ENCODE results near the gene AFMID. TPM values are rescaled to one million over a fixed set of nuclear protein-coding genes. Genes with fewer than 3 reads are reported as not detected.

Gene AFMID
- total and polyA plus RNA-seq, 7 donors = 6.1 to 32.9 (median 11.4) TPM

DNA sequence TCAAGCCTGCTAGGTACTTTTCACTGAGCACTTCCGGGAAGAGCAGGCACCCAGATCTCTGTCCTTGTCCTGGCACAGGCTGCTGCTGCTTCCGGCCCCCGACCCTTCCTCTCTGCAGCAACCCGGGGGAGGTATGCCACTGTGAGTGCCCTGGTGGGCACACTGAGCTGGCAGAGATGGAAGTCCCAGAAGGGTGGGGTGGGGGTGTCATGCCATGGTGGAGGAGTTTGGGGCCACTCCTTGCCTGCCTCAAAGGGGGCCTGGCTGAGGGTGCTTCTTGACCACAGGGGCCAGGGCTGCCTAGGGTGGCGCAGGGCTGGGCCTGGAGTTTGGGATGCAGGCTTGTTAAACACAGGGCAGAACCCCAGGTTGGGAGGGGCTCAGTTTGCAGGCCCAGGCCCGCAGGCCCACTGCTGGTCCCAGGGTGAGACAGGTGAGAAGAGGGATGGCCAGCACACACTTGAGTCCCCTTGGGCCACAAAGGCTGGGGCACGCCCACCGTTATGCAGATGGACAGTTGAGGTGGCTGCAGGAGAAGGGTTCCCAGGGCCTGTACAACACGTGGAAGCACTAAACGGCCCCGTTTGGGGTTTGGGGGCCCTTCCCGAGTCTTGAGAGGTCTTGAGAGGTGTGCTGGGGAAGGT lies 53.0 kb downstream of the AFMID start:
- intact Hi-C loops (cut with DNase I) = no loop called here
- Histone ChIP-seq H3K9me3 (no peaks in the 10 kb centered on the region), H3K36me3 (no peaks in the 10 kb centered on the region), H3K4me3 (no peak overlapping the region), H3K27ac (no peak overlapping the region), H3K27me3 (no peaks in the 10 kb centered on the region), H3K4me1 (no peaks in the 10 kb centered on the region)
- DNase-seq = no peak
- TF ChIP-seq EP300 (IDR thresholded peaks at IDR 0.05) = no peak
- no peak for TF ChIP-seq POLR2AphosphoS5 (IDR thresholded peaks at IDR 0.05)
- no peak for TF ChIP-seq POLR2A (IDR thresholded peaks at IDR 0.05)
- TF ChIP-seq, protein P1, sequence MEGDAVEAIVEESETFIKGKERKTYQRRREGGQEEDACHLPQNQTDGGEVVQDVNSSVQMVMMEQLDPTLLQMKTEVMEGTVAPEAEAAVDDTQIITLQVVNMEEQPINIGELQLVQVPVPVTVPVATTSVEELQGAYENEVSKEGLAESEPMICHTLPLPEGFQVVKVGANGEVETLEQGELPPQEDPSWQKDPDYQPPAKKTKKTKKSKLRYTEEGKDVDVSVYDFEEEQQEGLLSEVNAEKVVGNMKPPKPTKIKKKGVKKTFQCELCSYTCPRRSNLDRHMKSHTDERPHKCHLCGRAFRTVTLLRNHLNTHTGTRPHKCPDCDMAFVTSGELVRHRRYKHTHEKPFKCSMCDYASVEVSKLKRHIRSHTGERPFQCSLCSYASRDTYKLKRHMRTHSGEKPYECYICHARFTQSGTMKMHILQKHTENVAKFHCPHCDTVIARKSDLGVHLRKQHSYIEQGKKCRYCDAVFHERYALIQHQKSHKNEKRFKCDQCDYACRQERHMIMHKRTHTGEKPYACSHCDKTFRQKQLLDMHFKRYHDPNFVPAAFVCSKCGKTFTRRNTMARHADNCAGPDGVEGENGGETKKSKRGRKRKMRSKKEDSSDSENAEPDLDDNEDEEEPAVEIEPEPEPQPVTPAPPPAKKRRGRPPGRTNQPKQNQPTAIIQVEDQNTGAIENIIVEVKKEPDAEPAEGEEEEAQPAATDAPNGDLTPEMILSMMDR (IDR thresholded peaks at IDR 0.05) = no peak
- WGBS, 2 donors = 75 to 82% methylated on average over 12 of the region's 12 CpGs

DNA sequence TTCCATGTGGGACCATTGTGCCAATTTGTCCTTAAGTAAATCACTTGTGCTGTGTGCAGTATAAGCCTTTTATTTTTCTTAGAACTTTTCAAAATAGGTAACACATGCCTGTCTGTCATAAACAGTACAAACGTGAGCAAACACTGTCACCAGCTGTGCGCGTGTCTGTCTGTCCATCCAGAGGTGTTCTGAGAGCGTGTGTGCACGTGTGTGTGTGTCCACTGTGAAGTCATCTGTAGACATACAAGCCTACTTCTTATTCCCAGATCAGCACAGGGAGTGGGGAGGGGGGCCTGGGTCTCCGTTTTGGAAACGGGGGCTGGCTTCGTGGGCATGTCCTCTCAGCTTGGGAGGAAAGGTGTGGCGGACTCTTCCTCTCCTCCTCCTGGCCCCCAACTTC lies 53.7 kb downstream of the AFMID start:
- intact Hi-C loops (cut with DNase I) = no loop called here
- H3K36me3 ChIP-seq = no peaks in the 10 kb centered on the region
- H3K9me3 ChIP-seq = no peaks in the 10 kb centered on the region
- H3K27me3 ChIP-seq = no peaks in the 10 kb centered on the region
- 78 to 86% methylated on average over 9 of the region's 9 CpGs for WGBS, 2 donors
- H3K4me1 ChIP-seq = no peaks in the 10 kb centered on the region
- TF ChIP-seq, protein P1 (IDR thresholded peaks at IDR 0.05) = no peak
- TF ChIP-seq POLR2A (IDR thresholded peaks at IDR 0.05) = no peak
- TF ChIP-seq EP300 (IDR thresholded peaks at IDR 0.05) = no peak
- no peak for TF ChIP-seq POLR2AphosphoS5 (IDR thresholded peaks at IDR 0.05)
- DNase-seq = no peak
- no peak overlapping the region for H3K27ac ChIP-seq
- H3K4me3 ChIP-seq = no peak overlapping the region

DNA sequence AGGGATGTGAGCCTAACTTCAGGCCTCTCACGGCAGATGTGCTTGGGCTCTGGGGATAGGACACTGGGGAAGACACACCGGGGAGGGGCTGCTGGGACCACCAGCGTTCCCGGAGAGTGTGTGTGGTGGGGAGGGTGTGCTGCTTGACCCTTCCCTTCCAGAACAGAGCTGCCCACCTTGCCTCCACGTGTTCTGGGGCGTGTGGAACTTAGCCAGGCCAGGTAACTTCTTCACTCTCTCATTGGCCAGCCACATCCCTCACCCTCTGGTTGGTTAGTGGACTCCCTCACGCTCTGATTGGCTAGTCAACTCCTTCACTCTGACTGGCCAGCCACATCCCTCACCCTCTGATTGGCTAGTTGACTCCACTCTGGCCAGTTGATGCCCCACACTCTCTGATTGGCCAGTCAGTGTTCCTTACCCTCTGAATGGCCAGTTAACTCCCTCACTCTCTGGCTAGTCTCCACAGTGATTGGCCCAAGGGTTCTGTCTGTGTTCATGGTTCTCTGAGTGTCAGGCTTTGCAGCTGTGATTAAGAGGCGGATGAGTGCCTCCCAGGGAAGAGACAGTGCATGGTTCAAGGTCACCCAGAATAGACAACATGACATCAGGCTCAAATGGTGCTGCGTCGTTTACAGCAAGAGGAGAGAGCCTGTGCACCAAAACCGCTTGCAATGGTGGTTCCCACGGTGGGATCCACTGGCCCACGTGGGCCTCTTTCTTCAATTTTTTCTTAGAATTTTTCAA lies 54.3 kb downstream of the AFMID start:
- intact Hi-C loops (cut with DNase I) = no loop called here
- WGBS, 2 donors = 76 to 86% methylated on average over 13 of the region's 13 CpGs

DNA sequence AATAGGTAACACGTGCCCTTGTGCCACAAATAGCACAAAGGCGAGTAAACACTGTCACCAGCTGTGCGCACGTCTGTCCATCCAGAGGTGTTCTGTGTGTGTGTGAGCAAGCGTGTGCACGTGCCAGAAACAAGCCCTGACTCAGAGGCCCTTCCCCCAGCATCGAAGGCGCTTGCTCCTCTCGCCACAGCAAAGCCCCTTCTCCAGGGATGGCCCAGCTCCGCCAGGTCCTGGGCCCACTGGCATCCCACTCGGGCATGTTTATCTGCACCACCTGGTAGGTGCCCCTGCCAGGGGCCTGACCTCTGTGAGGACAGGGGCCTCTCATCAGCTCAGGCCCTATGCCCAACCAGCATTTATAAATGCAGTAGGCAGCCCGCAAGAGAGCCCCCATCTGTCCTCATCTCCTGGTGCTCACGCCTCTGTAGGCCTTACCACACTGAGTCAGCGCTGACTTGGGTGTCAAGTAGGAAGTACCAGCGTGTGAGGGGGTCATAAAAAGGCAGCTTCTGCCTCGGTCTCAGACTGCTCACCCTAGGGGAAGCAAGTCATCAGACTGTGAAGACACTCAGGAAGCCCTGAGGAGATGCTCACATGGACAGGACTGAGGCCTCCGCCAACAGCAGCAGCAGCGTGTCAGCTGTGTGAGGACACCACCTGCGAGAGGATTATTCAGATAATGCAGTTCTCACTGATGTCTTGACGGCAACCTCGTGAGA lies 55.0 kb downstream of the AFMID start:
- intact Hi-C loops (cut with DNase I) = no loop called here
- DNase-seq = no peak
- no peaks in the 10 kb centered on the region for H3K9me3 ChIP-seq
- no peak overlapping the region for H3K4me3 ChIP-seq
- no peak for TF ChIP-seq POLR2A (IDR thresholded peaks at IDR 0.05)
- no peak for TF ChIP-seq EP300 (IDR thresholded peaks at IDR 0.05)
- TF ChIP-seq POLR2AphosphoS5 (IDR thresholded peaks at IDR 0.05) = no peak
- TF ChIP-seq, protein P1 (IDR thresholded peaks at IDR 0.05) = no peak
- no peaks in the 10 kb centered on the region for H3K4me1 ChIP-seq
- H3K27ac ChIP-seq = no peak overlapping the region
- WGBS, 2 donors = 72 to 79% methylated on average over 21 of the region's 21 CpGs
- no peaks in the 10 kb centered on the region for H3K27me3 ChIP-seq
- no peaks in the 10 kb centered on the region for H3K36me3 ChIP-seq

More for the DNA sequence above, 54.3 kb downstream of the AFMID start:
- Histone ChIP-seq H3K27me3 (no peaks in the 10 kb centered on the region), H3K4me3 (no peak overlapping the region), H3K9me3 (no peaks in the 10 kb centered on the region), H3K36me3 (no peaks in the 10 kb centered on the region), H3K27ac (no peak overlapping the region), H3K4me1 (no peaks in the 10 kb centered on the region)
- no peak for DNase-seq
- TF ChIP-seq POLR2A (IDR thresholded peaks at IDR 0.05) = no peak
- TF ChIP-seq EP300 (IDR thresholded peaks at IDR 0.05) = no peak
- no peak for TF ChIP-seq POLR2AphosphoS5 (IDR thresholded peaks at IDR 0.05)
- TF ChIP-seq, protein P1 (IDR thresholded peaks at IDR 0.05) = no peak
